GM18870 (cell line): ENCODE results near the gene CLSTN3.

Experiments used
- ATAC-seq: cut with Tn5 transposase; IDR thresholded peaks from one replicate; pipeline ENCODE4 v1.9.1; 2021; ENCODE audit warnings: moderate library complexity; ENCODE audit not compliant: unreplicated experiment

Gene CLSTN3

GRCh38 chr12:7125632-7126227 lies 4.4 kb upstream of the CLSTN3 start:
- ATAC-seq: no peak

GRCh38 chr12:7127916-7128626 lies 2.1 kb upstream of the CLSTN3 start:
- no peak for ATAC-seq

- no peak for ATAC-seq
These were observed 1.4 kb upstream of the CLSTN3 start, which contains the start of gene RBP5 for GRCh38 chr12:7128681-7129286. Gene RBP5, minus strand, starts transcription at chr12:7128889. Its CDS starts 114 bp downstream, at chr12:7128775.

GRCh38 chr12:7129287-7129871 lies 792 bp upstream of the CLSTN3 start:
- ATAC-seq: no peak

DNA sequence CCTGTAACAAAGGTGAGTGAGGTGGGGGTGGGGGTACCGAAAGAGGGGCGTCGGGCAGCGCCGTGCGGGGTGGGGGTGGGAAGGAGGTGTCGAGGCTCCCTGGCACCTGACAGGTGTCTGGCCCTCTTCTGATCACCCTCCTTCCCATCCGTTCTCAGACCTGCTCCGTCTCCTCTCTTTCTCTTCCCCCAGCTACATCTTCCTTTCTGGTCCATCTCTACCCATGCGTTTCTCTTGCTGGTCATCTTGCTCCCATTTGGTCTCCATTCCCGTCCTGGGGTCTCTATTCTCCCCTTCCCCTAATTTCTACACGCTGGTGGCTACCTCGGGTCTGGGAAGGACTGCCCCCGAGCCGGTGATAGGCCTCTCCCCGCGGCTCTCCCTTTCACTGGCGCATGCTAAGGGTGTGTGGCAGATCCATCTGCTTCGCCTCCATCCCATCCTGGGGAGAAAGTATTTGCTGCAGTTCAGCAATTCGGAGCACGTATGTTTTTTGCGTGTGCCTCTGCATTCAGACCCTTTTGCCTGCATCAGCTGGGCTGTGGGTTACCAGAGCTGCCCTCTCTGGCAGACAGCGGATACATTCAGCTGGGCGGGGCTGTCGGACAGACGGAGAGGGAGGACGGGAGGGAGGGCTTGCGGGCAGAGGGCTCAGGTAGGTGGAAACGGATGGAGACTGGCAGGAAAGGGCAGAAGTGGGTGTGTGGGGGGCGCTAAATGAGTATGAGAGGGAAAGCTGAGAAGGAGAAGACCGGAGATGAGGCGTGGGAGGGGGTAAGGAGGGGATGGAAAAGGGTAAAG lies 730 bp downstream of the CLSTN3 start:
- no peak for ATAC-seq

DNA sequence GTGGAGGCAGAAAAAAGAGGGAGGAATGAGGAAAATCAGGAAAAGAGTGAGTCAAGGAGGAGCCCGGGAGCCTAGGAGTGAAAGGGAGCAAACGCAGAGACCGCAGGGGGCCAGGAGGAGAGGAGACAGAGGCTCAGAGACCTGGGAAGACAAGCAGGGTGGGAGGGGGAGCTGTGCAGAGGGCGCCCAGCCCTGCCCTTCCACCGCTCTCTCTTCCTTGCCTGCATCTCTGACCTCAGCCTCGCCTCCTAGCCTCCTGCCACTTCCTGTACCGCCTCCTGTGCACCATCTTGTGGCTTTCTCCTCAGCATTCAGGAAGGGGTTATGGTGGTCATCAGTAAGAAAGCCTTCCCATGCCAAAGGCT lies 1.3 kb downstream of the CLSTN3 start:
- no peak for ATAC-seq

GRCh38 chr12:7134396-7135166 lies 4.4 kb downstream of the CLSTN3 start:
- no peak for ATAC-seq

DNA sequence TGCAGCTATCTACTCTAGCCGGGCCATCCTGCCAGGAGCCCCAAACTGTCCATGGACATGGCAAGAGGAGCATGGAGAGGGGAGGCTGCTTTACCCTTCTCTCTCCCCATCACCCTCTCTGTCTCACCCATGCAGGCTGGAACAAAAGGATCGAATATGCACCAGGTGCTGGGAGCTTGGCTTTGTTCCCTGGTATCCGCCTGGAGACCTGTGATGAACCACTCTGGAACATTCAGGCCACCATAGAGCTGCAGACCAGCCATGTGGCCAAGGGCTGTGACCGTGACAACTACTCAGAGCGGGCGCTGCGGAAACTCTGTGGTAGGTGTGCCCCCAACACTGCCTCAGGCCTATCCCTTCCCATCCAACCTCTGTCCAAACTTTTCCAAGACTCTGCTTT lies 5.9 kb downstream of the CLSTN3 start:
- no peak for ATAC-seq

DNA sequence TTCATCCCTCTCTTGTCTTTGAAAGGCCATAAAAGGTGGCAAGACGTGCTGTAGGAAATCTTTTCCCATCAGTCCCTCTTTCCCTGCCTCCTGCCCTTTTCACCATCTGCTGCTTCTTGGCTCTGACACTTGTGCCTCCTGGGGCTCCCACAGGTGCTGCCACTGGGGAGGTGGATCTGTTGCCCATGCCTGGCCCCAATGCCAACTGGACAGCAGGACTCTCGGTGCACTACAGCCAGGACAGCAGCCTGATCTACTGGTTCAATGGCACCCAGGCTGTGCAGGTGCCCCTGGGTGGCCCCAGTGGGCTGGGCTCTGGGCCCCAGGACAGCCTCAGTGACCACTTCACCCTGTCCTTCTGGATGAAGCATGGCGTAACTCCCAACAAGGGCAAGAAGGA lies 6.5 kb downstream of the CLSTN3 start:
- no peak for ATAC-seq

DNA sequence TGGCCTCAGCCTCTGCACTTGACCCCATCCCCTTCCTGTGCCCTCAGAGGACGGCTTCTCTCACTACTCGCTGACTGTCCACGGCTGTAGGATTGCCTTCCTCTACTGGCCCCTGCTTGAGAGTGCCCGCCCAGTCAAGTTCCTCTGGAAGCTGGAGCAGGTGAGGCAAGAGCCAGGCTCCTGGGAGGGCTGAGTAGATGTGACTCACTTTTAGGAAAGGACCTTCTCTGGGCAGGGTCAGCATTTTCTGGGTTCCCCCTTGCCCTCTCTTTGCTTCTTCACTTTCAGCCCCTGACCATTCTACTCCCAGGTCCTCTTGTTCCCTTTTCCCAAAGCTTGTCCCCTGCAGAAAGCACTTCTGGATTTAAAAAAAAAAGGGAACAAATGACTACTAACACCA lies 7.7 kb downstream of the CLSTN3 start:
- ATAC-seq: no peak

DNA sequence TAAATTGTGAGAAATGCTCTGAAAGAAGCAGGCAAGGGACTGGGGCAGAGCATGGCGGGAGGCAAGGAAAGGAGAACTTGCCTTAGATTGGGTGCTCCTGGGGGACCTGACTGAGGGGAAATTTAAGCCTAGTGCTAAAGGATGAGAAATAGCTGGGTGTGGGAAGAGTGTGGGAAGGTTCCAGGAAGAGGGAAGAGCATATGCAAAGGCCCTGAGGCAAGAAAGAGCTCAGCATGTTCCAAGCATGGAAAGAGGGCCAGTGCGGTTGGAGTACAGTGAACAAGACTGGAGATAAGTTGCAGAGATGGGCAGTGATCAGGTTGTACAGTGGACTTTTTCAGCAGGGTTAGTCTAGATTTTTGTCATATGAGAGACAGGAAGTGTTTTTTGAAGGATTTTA lies 9.0 kb downstream of the CLSTN3 start:
- ATAC-seq: no peak

DNA sequence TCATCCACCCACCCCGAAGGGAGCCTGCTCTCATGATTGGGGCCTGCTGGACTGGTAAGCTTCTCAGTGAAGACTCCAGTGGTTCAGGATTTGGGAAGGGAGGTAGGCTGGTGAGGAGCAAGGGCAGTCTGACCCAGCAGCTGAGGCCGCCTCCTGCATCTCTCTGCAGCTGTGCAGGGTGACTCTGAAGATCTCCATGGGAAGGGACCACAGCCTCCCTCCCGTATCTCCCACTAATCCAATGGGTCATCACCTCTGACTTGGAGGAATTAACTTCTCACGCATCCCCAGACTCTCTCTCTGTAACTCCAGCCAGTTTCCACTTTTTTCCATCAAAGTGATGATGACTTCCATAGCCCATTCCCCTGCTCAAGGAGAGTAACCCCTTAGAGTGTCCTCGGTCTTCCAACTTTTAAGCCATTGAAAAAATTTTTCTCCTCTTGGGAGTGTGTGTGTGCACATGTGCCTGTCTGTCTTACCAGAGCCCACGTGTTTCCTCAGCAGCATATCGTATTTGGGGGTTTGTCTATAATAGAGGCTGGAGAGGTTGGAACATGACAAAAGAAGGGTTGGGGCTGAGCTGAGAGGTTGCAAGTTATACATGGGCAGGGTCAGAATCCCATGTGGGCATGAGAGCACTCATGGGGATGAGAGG lies 11.3 kb downstream of the CLSTN3 start:
- ATAC-seq: no peak

DNA sequence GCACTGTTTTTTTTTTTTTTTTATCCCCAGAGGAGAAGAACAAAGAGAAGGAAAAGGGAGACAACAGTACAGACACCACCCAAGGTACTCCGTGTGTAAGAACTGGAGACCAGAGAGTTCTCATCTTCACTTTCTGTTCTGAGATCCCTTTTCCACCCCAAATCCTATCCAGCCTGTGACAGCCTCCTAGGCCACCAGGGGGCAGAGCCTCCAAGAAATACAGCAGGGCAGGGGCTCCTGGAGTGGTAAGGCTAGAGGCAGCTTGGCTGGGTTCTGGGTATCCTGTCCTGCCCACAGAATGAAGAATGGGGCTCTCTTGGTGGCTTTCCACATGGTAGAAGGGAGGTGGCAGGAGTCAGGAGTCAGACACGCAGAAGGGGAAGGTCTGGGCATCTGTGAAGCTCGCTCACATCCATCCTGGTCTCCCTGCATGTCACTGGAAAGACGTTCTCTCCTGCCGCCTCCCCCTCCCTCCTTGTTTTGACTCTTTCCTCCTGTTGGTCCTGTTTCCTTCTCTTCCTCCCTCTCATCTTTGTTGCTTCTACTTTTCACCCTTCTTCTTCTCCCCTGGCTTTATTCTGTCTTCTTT lies 12.0 kb downstream of the CLSTN3 start:
- no peak for ATAC-seq

DNA sequence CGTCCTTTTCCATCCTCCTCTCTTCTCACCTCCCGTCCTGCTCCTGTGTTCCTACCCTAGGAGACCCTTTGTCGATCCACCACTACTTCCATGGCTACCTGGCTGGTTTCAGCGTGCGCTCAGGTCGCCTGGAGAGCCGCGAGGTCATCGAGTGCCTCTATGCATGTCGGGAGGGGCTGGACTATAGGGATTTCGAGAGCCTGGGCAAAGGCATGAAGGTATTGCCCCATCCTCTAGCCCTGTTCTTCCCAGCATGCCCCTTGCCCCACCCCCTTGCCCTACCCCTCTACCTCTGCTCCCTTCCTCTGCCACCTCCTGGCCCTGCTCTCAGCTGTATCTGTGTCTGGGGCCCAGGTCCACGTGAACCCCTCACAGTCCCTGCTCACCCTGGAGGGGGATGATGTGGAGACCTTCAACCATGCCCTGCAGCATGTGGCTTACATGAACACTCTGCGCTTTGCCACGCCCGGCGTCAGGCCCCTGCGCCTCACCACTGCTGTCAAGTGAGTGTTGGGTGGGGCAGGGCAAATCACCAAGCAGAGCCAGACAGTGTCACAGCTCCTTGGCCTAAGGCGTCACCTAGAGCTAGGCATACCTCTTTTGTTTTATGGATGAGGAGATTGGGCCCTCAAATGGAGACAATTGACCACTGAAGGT lies 12.8 kb downstream of the CLSTN3 start:
- ATAC-seq: no peak

- no peak for ATAC-seq
These were observed 13.4 kb downstream of the CLSTN3 start for GRCh38 chr12:7143564-7143963.

- ATAC-seq: no peak
These were observed 14.4 kb downstream of the CLSTN3 start for GRCh38 chr12:7144414-7145120.

GRCh38 chr12:7145671-7146070 lies 15.5 kb downstream of the CLSTN3 start:
- no peak for ATAC-seq

DNA sequence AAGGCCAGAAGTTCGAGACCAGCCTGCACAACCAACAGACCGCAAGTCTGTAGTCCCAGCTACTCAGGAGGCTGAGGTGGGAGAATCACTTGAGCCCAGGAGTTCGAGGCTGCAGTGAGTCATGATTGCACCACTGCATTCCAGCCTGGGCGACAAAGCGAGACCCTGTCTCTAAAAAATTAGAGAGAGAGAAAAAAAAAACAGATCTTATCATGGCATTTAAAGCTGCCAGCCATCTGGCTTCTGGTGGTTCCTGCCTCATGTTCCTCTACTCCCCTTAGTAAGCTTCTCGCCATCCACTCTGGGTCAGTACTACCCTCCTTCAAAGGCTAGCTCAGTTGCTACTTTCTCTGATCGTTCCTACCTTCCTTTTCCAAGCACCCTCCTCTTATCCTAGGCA lies 16.1 kb downstream of the CLSTN3 start:
- no peak for ATAC-seq
